NCI-H1048 (cell line): Measurements from ENCODE around the gene DLG1.

Experiments
- DNase-seq: peaks from one replicate; lab custom pipeline; 2025; lab: John Stamatoyannopoulos, UW

DLG1 gene

GRCh38 chr3:196997311-196997710 lies 301.1 kb downstream of the DLG1 start:
- no peak for DNase-seq

GRCh38 chr3:196996454-196997265 lies 301.8 kb downstream of the DLG1 start:
- no peak for DNase-seq

- no peak for DNase-seq
Observed at GRCh38 chr3:196995646-196996355, 302.6 kb downstream of the DLG1 start.

- DNase-seq, result no peak
Observed at GRCh38 chr3:196995027-196995426, 303.4 kb downstream of the DLG1 start.

GRCh38 chr3:196994056-196994455 lies 304.4 kb downstream of the DLG1 start:
- no peak for DNase-seq
